NCI-H510A treated with DMSO at 0.1 percent for 48 hours (cell line): ENCODE data around the gene IMPDH1.

Source experiments
- DNase-seq: peaks from one replicate; lab custom pipeline; 2025; lab: John Stamatoyannopoulos, UW

IMPDH1 gene

DNA sequence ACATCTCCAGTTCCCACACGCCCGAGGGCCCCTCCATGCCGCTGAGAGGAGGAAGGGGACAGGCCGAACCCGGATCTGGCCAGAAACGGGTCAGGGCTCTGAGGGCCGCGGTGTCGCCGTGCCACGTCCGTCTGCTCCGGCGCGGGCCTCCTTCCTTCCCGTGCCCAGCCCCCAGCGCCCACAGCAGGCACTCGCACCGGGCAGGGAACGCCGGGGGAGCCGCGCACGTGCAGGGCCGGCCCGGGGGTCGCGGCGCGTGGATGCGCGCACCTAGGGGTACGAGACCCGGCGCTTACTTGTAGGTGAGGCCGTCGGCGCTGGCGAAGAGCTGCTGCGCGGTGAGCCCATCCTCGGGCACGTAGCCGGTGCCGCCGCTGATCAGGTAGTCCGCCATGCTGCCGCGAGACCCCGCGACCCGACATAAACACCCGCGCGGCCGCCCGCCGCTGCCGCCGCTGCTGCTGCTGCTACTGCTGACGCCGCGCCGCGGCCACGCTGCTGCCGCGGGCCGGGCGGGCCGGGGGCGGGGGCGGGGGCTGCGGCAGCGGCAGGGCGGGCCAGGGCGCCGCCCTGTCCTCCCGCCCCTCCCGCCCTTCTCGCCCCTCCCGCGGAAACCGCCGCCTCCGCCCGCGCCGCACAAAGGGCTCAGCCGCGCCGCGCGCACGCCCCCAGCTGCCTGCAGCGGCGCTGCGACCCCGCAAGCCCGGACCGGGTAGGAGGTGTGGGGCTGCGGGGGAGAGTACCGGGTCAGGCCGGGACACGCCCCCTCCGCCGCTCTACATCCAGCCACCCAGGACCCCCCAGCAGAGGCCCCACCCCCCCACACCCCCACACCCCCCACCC is 4.1 kb downstream of the IMPDH1 start:
- DNase-seq: peak; percentile 13

DNA sequence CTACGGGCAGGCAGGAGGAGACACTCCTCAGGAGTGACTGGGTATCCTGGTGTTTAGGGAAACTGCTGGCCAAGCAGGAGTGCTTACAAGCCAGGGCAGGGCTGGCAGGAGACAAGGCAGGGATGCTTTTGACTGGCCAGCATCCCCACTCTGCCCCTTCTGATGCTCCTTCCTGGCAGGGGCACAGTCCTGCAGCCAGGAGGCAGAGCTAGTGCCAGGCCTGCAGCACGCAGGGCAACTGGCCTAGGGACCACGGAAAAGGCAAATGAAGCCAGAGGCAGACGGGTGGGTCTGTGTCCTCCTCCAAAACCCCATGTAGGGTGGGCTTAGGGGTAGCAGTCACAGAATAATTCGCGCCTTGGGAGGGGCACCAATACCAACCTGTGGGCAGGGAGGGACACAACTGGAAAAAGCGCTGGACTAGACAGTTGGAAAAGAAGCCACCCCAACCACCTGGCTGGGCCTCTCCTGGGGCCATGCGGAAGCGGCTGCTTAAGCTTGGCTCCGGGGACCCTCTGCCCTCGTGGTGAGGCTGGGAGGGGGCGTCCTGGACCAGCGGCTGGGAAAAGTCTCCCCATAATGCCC is 4.8 kb downstream of the IMPDH1 start:
- no peak for DNase-seq

DNA sequence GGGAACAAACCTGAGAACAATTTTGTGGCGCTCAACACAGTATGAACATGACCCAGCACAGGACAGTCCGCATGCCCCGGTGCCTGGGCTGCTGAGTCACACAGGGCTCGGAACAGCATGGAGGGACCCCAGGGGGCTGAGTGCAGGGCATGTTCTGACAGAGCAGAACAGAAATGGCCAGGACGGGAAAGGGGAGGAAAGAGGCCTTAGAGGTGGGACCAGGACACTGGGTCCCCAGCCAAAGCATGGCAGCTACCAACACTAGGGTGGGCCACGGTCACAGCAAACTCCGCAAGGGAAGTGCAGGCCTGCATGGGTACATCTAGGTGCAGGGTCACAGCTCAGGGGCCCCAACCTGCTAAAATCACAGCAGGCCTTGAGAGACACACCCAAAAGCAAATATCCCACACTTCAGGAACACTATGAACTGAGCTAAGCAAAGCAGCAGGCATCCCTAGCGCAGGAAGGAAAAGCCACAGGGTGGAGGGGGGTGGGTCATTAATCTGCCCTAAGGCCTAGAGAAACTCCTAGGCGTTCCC is 5.6 kb downstream of the IMPDH1 start:
- DNase-seq: no peak

DNA sequence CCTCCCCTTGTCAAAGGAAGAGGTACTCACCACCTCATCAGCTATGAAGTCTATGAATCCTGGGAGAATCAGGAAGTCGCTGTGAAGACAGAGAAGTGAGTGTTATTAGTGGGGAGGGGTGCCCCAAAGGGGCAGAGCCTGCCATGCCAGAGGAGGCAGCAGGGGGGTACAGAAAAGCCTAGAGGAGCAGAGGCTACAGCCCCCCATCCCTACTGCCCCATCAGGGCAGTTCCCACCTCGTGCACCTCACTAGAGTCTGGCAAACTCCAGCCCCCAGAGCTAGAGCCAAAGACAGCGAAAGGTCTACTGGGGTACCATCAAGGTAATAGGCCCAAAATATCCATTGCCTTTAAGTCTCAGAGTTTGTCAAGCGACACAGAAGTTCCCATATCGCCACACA is 6.1 kb downstream of the IMPDH1 start:
- no peak for DNase-seq

DNA sequence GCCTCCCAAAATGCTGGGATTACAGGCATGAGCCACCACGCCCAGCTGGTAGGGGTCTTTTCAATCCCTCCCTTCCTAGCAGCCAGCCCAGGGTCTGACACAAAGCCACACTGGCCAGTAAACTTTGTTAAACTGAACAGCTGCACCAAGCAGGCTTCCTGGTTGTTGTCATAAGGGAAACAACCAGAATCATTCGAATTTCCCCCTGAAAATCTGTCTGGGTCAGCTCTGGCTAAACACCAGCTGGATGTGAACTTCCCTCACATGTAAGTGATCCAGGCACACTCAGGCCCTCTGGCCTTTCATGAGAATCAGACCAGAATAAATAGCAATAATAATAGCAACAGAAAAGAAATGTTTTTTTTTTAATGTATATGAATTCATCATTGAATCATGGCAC is 7.4 kb downstream of the IMPDH1 start:
- no peak for DNase-seq

DNA sequence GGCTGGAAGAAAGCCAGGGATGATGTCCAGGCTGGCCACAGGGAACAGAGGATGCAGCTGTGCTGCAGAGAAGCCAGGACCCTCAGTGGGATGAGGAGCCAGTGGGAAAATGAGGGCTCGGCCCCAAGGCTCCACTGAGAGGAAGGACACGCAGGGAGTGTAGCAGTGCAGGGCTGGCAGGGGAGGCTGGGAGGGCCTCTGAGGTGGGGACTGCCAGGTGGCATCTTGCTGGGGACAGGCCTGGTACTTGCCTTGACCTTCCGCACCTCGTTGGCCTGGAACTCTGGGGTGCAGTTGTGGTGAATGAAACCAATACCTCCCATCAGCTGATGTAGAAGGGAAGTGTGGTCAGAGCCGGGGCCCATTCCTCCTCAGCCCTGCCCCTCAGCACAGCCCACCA is 9.2 kb downstream of the IMPDH1 start:
- no peak for DNase-seq

DNA sequence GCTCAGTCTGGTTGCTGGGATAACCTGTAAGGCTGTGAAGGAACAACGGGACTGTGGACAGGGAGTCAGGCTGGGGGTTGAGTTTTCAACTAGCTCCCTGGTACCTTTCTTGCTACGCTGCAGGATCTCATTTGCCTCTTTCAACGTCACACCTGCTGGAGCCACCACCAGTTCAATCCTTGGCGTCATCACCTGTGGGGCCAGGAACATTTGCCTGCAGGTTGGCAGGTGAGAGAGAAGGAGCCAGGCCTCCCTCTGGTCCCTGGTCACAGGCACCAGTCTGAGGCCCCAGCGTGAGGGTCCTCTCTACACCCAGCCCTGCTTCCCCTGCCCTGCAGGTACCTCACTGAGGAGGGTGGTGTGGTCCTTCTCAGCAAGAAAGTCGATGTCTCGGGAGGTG is 9.8 kb downstream of the IMPDH1 start:
- no peak for DNase-seq

DNA sequence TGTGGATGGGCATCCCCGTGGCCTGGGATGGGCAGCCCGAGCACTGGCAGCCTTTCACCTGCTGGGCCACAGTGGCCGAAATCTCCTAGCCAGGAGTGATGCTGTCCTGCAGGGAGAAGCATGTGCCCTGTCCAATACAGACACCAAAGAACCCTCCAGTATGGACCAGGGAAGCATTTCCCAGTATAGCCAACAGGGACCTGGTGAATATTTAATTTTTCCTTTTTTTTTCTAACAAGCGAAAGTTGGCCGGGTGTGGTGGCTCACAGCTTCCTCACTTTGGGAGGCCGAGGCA is 11.0 kb downstream of the IMPDH1 start:
- no peak for DNase-seq

DNA sequence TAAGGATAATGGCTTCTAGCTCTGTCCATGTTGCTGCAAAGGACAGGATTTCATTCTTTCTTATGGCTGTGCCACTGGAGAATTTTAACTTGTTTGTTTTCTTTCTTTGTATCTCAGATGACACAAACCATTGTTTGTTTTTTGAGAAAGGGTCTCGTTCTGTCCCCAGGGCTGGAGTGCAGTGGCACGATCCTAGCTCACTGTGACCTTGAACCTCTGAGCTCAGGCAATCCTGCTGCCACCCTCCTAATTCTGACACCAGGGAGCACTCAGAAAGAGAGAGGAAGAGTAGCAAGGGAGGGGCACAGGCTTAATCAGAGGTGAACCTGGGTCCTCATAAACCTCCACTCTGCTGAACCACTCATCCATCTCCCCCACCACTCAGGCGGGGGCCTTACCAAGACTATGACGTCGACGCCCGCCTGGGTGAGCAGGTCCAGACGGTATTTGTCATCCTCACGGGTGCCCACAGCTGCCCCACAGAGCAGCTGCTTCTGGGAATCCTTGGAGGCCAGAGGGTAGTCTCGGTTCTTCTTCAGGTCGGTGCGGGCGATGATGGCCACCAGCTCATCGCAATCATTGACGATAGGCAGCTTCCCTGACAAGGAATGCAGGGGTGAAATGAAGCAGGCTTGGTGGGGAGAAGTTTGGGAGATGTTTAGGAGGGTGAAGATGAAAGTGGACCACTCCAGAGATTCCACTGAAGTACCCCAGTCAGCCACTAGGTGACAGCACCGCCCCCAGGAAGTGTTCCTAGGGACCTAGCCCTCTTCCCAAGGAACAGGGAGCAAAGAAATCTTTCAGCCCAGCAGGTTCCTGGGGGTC is 11.6 kb downstream of the IMPDH1 start:
- peak; percentile 5 for DNase-seq

DNA sequence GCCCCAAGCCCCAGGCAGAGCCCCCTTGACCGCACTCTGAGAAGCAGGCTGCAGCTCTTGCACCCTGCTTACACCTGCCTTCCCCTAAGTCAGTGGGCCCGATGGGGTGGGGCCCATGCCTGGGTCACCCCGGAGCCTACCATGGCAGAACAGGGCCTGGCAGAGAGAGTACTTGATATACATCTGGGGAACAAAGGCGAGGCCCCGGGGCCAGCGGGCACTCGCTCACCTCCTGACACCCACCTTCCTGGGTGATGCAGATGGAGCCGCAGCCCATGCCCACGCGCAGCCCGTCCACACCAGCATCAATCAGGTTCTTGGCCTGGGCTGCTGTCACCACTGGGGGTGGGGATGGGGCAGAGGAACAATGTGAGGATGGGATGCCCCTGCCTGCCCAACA is 13.4 kb downstream of the IMPDH1 start:
- DNase-seq: no peak

DNA sequence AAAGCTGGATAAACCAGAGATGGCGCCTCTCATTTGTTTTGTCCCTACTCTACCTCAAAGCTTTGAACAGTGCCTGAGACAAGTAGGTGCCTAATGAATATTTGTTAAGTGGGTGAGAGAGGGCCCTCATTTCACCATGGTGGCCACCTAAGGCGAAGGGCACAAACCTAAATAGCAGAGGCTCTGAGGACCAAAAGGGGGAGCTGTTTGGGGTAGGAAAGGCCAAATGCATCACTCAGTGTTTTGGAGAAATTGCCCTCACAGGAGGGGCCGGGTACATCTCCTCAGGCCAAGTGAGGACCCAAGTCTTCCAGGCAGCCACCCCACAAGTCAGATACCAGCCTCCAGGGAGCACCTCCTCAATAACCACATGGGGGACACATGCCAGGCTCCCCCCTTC is 14.0 kb downstream of the IMPDH1 start:
- no peak for DNase-seq

DNA sequence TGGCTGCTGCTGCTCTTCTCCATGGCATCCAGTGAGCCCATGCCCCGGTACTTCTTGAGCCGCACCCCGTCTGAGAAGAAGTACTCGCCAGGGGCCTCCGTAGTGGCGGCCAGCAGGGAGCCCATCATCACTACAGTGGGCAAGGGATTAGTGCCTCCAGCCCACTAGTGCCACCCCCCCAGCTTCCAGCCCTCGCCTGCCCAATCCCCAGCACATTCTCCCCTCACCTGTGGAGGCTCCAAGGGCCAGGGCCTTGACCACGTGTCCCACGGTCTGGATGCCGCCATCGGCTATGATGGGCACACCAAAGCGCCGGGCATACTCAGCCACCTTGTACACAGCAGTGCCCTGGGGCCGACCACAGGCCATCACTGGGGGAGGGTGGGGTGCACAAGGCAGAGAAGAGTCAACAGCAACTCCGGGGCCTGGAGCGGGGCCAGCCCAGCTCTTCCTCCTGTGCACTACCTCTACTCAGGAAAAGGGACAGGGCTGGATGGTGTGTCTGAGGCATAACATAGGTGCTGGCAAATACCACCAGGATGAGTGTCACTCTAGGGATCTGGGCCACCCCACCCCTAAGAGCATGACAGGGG is 14.8 kb downstream of the IMPDH1 start:
- DNase-seq: no peak

DNA sequence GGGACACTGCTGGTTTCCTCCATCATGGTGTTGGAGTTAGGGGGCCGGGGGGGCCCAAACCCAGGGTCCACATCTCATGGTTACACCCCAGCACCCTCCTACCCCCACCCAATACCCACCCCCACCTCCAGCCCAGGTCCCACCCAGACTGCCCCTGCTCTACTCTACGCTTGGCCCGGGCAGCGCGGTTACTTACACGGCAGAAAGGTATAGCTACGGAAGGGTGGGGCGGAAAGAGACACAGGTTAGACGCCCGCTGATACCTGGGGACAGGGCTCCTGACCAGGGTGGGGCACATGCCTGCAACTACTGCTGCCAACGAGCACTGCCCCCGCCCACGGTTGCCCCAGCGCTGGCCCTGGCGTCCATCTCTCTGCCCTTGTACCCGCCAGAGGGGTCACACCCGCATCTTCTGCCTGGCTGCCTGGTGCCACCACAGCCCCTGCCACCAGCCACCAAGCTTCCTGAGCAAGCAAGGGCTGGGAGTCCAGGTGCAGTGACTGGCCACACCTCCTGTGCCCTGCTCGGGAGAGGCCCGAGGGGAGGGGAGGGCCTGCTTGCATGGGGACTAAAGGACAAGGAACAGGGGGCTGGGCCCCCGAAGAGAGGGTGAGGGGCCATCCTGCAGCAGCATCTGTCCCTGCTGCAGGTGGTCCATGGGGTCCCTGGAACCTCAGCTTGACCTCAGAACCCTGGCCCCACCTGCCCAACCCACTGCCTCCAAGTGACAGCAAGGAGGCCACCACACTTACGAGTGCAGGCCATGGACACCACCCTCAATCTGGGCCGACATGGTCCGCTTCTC is 16.1 kb downstream of the IMPDH1 start:
- no peak for DNase-seq

DNA sequence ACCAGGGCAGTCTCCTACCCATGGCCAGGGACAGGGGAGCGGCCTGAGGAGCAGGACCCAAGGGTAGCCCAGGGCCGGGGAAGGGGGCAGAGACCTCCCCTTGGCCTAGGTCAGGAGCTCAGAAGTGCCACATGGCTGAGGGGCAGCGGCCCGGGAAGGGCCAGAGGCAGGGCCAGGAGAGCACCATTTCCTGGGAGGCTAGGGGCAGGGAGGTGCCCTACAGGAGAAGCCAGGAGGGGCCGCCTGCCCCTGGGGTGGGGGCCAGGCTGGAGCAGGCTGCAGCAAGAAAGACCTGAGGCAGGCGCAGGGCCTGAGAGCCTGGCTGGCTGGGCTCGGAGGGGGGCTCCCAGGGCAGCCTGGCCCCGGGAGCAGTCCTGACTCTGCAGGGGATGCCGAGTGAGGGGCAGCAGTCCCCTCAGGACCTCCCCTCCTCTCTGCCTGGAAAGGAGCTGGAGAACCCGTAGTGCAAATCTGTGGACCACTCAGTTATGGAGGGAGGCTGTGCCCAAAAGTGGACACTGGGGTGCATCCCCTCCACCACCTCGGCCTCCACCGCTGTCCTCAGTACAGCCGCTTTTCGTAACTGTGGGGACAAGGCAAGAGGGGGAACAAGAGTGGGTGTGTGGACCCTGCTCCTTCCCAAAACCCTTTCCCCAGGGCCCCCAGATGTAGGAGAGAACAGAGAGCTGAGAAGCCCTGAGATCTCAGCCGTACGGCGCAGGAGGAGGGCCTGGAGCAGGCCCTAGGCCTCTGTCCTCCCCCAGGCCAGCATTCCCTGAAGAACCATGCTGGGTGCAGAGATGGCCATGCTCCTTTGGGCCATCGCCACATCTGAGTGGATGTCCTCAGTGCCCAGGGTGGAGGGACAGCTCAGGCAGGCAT is 17.1 kb downstream of the IMPDH1 start:
- no peak for DNase-seq

DNA sequence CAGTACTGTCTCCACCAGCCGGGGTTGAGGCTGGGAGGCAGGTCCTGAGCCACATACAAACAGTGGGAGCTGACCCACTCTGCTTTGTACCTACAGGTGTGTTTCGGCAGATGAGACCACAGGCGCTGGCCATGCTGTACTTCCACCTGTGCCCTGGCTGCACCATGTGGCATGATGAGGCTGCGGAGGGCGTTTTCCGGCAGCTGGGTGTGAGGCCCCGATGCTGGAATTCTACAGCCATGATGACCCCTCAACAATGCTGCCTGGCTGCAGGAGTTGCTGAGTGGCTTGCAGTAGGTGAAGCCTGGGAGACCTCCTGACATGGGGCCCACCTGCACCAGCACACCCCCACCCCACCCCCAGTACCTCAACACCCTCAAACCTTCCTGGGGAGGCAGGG is 18.0 kb downstream of the IMPDH1 start:
- no peak for DNase-seq

DNA sequence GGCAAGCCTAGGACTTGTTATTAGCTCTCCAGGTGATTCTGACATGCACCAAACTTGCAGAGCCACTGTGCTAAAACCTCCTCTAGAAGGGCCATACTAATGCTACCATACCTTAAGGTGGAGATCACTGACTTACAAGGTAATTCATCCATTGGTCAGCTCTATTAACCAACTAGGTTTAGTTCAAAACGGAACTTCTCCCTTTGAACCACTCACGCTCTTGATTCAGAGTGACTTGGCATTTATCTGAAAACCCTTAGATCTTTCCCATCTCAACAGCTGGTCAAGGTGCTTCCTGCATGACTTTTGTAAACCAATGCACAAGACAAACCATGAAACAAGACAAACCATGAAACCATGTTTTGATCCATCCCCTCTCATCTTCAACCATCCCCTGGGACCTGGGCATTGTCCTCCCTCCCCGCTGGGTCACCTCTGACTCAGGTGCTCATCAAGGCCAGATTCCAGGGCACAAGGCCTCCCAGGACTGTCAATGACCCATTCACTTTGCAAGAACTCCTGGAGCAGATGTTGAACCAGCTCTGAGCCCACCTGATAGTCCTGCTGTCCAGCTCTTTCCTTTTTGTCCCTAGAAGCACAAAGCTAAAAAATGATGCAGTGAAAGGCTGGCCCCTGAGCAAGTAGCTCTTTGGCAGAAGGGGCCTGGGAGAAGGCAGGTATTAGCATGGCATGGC is 18.8 kb downstream of the IMPDH1 start:
- DNase-seq: no peak

DNA sequence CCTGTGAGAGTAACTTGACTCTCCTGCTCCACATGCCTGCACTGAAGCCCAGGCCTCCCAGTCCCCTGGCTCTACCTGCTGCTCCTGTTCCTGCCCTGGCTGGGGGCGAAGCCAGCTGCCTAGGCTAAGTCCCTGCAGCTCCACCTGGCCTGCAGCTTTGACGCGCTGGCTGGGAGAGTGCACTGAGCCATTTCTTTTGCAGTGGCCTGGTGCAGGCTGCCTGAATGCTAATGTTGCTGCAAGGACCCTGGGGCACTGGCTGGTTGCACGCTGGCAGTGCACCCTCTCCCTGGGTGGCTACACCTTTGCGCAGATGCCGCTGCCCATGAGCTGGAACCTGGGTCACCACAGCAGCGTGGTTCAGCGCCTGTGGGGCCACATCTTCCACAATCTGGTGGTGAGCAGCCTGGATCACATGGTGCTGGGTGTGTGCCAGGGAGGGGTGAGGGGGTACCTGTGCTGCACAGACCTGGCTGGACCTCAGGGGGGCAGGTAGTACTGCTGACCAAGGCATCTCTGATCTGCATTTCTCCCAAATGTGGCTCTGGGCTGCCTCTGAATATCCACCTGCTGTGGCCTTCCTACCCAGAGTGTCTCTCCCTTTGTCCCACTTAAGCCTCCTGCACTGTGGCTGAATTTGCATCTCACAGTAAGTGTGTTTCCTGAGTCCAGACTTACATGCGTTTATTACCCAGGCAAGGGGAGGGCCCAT is 20.0 kb downstream of the IMPDH1 start:
- DNase-seq: no peak

DNA sequence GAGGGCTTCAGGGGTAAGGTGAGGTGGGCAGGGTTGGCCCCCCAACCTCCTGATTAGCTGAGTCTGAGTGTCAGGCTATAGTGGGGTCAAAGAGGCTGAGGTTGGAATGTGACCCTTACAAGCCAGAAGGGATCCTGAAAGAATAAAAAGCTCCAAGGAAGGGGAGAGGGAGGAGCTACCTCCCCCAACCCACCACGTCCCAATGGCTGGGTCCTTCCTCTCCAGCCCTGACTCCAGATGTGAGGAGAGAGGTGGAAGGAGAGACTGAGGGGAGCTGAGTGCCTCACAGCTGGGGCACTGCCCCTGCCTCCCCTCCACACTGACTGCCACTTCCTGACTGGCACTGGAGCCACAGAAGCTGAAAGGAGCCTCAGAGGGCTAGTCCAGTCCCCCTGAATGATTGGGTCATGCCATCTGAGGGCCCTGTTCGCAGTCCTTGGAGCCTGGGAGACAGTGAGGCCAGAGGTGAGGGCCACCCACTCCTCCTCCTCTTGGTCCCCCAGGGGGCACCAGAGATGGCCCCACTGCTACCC is 20.6 kb downstream of the IMPDH1 start:
- DNase-seq: no peak

DNA sequence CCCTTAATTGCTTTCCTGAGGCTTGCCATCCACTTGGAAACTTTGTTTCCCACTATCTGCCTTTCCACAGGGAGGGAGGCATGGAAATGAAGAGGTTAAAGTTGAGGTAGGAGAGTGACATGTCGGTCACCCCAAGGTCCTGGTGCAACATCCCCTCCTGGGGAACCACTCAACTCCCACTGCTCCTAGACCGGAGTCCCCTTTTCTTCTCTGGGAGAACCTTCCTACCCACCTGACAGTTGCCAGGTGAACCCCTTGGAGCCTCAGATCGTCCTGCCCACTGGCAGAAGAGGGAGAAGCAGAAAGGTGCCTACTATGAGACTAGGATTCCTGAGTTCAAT is 21.7 kb downstream of the IMPDH1 start:
- no peak for DNase-seq
